GM12878 (cell line): ENCODE measurements around the gene BRD1. TPM values are rescaled to one million over a fixed set of nuclear protein-coding genes. Genes with fewer than 3 reads are reported as not detected.

Experiments used
- ATAC-seq: fragments of 200-7000 bp; cut with Tn5 transposase; 3 replicates; pipeline ENCODE4 v1.9.1; 2020; ENCODE audit warnings: mild to moderate bottlenecking, moderate library complexity
- BruUV-seq: library from RNA; stranded (reverse); fragments of 400-500 nt; replicated peaks from 2 replicates; lab custom pipeline; 2021; lab: Mats Ljungman, UMichigan
- CTCF ChIA-PET: fragments of 300-600 bp; sonication (Branson Sonifier 250); formaldehyde crosslinking; extraction: SDS; loops from one replicate; lab custom pipeline; 2021; ENCODE audit warnings: inconsistent platforms; lab: Yijun Ruan, JAX
- POLR2A ChIA-PET: fragments of 350-600 bp; formaldehyde crosslinking; extraction: SDS; loops from one replicate; lab custom pipeline; 2021; ENCODE audit warnings: inconsistent platforms; lab: Charles Lee
- RAD21 ChIA-PET: fragments of 300-600 bp; sonication (Branson Sonifier 250); formaldehyde crosslinking; loops from one replicate; lab custom pipeline; 2023; ENCODE audit warnings: antibody characterized with exemption; ENCODE audit not compliant: unreplicated experiment; lab: Charles Lee
- SMC1A ChIA-PET: fragments of 300-600 bp; sonication (Branson Sonifier 250); formaldehyde crosslinking; loops from one replicate; lab custom pipeline; 2023; ENCODE audit not compliant: unreplicated experiment, uncharacterized antibody; lab: Charles Lee
- DNase-seq: peaks from one replicate; pipeline ENCODE4 v3.0.0-alpha.2; 2011; ENCODE audit warnings: low read depth, low spot score
- FAIRE-seq: peaks from 3 replicates; lab custom pipeline; 2011; peaks lifted over from hg19 to GRCh38; lab: Jason Lieb, UNC
- H2AFZ ChIP-seq: 2 replicates; pipeline ENCODE4 v1.6.0; 2011; ENCODE audit warnings: low read depth, low read length, control low read depth; ENCODE audit not compliant: control insufficient read depth
- H3K27ac ChIP-seq: 2 replicates; pipeline ENCODE4 v1.5.1; 2011; ENCODE audit warnings: control low read depth; ENCODE audit not compliant: control insufficient read depth, insufficient read depth
- H3K27me3 ChIP-seq, 2 experiments: replicated peaks in 1 of 2; 2 replicates each; pipeline versions ENCODE4 v1.6.0 to v1.6.1; 2011; ENCODE audit warnings: low read length in 1 of 2; ENCODE audit not compliant: control insufficient read depth in 2 of 2, insufficient read depth in 2 of 2
- H3K36me3 ChIP-seq, 2 experiments: 2 replicates each; pipeline ENCODE4 v1.5.1; 2011; ENCODE audit warnings: low read length in 1 of 2; ENCODE audit not compliant: control insufficient read depth in 2 of 2, insufficient read depth in 2 of 2
- H3K4me1 ChIP-seq: 2 replicates; pipeline ENCODE4 v1.6.1; 2011; ENCODE audit warnings: mild to moderate bottlenecking, low read length, moderate library complexity, mixed read lengths; ENCODE audit not compliant: control insufficient read depth, insufficient read depth
- H3K4me2 ChIP-seq: 2 replicates; pipeline ENCODE4 v1.6.0; 2011; ENCODE audit warnings: control low read depth; ENCODE audit not compliant: control insufficient read depth, insufficient read depth
- H3K4me3 ChIP-seq: fragments of 200-600 bp; sonication (generic); 2 replicates; pipeline ENCODE4 v1.5.1; 2016
- H3K79me2 ChIP-seq: 2 replicates; pipeline ENCODE4 v1.6.0; 2011; ENCODE audit warnings: low read length; ENCODE audit not compliant: control insufficient read depth, insufficient read depth
- H3K9ac ChIP-seq: 2 replicates; pipeline ENCODE4 v1.8.0; 2011; ENCODE audit warnings: low read length, control low read depth, mixed read lengths; ENCODE audit not compliant: control insufficient read depth, insufficient read depth
- H3K9me3 ChIP-seq: replicated peaks from 3 replicates; pipeline ENCODE4 v1.5.1; 2011; ENCODE audit warnings: mild to moderate bottlenecking, low read length; ENCODE audit not compliant: control insufficient read depth, insufficient read depth
- H4K20me1 ChIP-seq: 2 replicates; pipeline ENCODE4 v1.6.0; 2011; ENCODE audit not compliant: control insufficient read depth, insufficient read depth
- BRCA1 ChIP-seq: IDR thresholded peaks from 2 replicates; pipeline ENCODE4 v1.6.1; 2011; ENCODE audit warnings: low read depth, low read length, improper control_type of control experiment
- ELK1 ChIP-seq: IDR thresholded peaks from 2 replicates; pipeline ENCODE4 v1.6.1; 2012; ENCODE audit warnings: low read depth, low read length, improper control_type of control experiment
- HDAC6 ChIP-seq: fragments of 200-600 bp; sonication (generic); IDR thresholded peaks from one replicate; pipeline ENCODE4 v1.8.0; 2017; ENCODE audit warnings: antibody characterized with exemption; ENCODE audit not compliant: unreplicated experiment
- KLF5 ChIP-seq: fragments of 450-650 bp; IDR thresholded peaks from 2 replicates; pipeline ENCODE4 v1.6.1; 2014; ENCODE audit warnings: mild to moderate bottlenecking; ENCODE audit not compliant: partially characterized antibody
- MEF2B ChIP-seq: fragments of 450-650 bp; IDR thresholded peaks from 2 replicates; pipeline ENCODE4 v1.6.1; 2018; ENCODE audit warnings: mild to moderate bottlenecking, moderate library complexity; ENCODE audit not compliant: partially characterized antibody, poor library complexity, severe bottlenecking
- RFX5 ChIP-seq: IDR thresholded peaks from 2 replicates; pipeline ENCODE4 v1.6.1; 2011; ENCODE audit warnings: low read depth, low read length, improper control_type of control experiment
- WGBS: methylation state at CpG from one replicate; pipeline ENCODE4 v1.1.6; 2016; ENCODE audit warnings: low lambda C conversion rate; ENCODE audit not compliant: insufficient replicate concordance, insufficient coverage; ENCODE audit errors: missing lambda C conversion rate; 5-methylcytosine and 5-hydroxymethylcytosine counted together
- in situ Hi-C: fragments of 300-500 bp; cut with MboI; formaldehyde crosslinking; loops from 9 replicates; pipeline ENCODE4 v1.14.3; 2018; ENCODE audit warnings: mixed read lengths
- intact Hi-C: fragments of 100-400 bp; cut with micrococcal nuclease; formaldehyde crosslinking; loops from one replicate; pipeline ENCODE4 v1.14.2; 2022; ENCODE audit not compliant: unreplicated experiment
- polyA plus RNA-seq, 11 experiments: library from polyadenylated mRNA; depleted of rRNA in 4 of 11; unstranded in 6 of 11; stranded (reverse) in 5 of 11; fragments of >200 nt; fragmentation: Nextera tagmentation in 4 of 11; fragmentation: Illumina TruSeq in 1 of 11; extraction: Ambion mirVana in 4 of 11; extraction: Trizol in 1 of 11; gene quantifications; 1 replicate in 1 of 11; 2 replicates in 10 of 11; pipeline versions ENCODE4 v1.2.1 to v1.2.3, GENCODE V29; 2011 to 2016; ENCODE audit warnings: inconsistent platforms in 2 of 11, missing spikeins in 2 of 11, low read depth in 1 of 11
- total RNA-seq, 4 experiments: library from RNA; depleted of rRNA in 3 of 4; stranded (reverse); fragments of >200 nt in 3 of 4; fragmentation: Illumina TruSeq in 1 of 4; extraction: Trizol in 1 of 4; gene quantifications; 2 replicates each; pipeline versions ENCODE4 v1.2.1 to v1.2.3, GENCODE V29; 2013 to 2021

BRD1 gene
- total and polyA plus RNA-seq, 10 of the 15 experiments (the other 5 are each of a cell fraction or from before 2014, with no cell fraction given), result 0.90 to 26.4 (median 7.1) TPM

- Histone ChIP-seq H3K4me2 (no peak overlapping the region), H3K27ac (no peak overlapping the region), H3K4me1 (no peaks in the 10 kb centered on the region), H3K4me3 (no peak overlapping the region), H3K27me3 (no peaks in the 10 kb centered on the region), H3K9me3 (no peaks in the 10 kb centered on the region), H3K9ac (no peak overlapping the region), H2AFZ (no peak overlapping the region), H3K79me2 (peaks cover 2% of the 10 kb centered on the region), H4K20me1 (no peaks in the 10 kb centered on the region; the same call in 1 of the 2 replicates), H3K36me3 (peaks cover 8 to 36% of the 10 kb centered on the region in 2 experiments)
- FAIRE-seq (no peak), ATAC-seq (no peak), DNase-seq (no peak)
- SMC1A ChIA-PET, result interaction anchor here (1.2 kb wide), 1 partner anchor 95 kb away, joined by 3 read pairs; no protein-coding TSS in a partner anchor
- TF ChIP-seq MEF2B (no peak), KLF5 (no peak), BRCA1 (no peak)
- POLR2A ChIA-PET, result no interaction called here
- 94% methylated on average over 34 of the region's 34 CpGs for WGBS
- RAD21 ChIA-PET, result interaction anchor here (0.8 kb wide), 1 partner anchor 32 kb away, joined by 4 read pairs; no protein-coding TSS in a partner anchor
- intact Hi-C loops (no loop called here), in situ Hi-C loops (no loop called here)
- CTCF ChIA-PET, result no interaction called here
- no TSS peak for BruUV-seq
These were observed 47.6 kb downstream of the BRD1 start for GRCh38 chr22:49779853-49780697.

- FAIRE-seq, result no peak
- CTCF ChIA-PET, result no interaction called here
- Histone ChIP-seq H3K9me3 (no peaks in the 10 kb centered on the region), H4K20me1 (no peaks in the 10 kb centered on the region; the same call in 1 of the 2 replicates), H3K27ac (no peak overlapping the region), H3K4me3 (no peak overlapping the region), H3K9ac (no peak overlapping the region), H3K4me1 (no peaks in the 10 kb centered on the region), H2AFZ (no peak overlapping the region), H3K27me3 (no peaks in the 10 kb centered on the region), H3K36me3 (peaks cover 13 to 41% of the 10 kb centered on the region in 2 experiments), H3K4me2 (no peak overlapping the region), H3K79me2 (no peaks in the 10 kb centered on the region; the same call in 1 of the 2 replicates)
- BruUV-seq, result no TSS peak
- intact Hi-C loops, result no loop called here
- DNase-seq, result no peak
- in situ Hi-C loops, result no loop called here
- POLR2A ChIA-PET, result no interaction called here
- RAD21 ChIA-PET, result no interaction called here
- ATAC-seq, result no peak
- SMC1A ChIA-PET, result interaction anchor here (1.2 kb wide), 1 partner anchor 96 kb away, joined by 3 read pairs; no protein-coding TSS in a partner anchor
- 86% methylated on average over 13 of the region's 13 CpGs for WGBS
- TF ChIP-seq HDAC6, result no peak
- TF ChIP-seq RFX5, result no peak
- TF ChIP-seq ELK1, result no peak
These were observed 48.5 kb downstream of the BRD1 start for GRCh38 chr22:49779211-49779610.
